Trophoblast cell (in vitro differentiated cells and primary cell): ENCODE results near the gene ARMC3.

Experiments
- DNase-seq, 2 donors: peaks; one replicate each; pipeline ENCODE4 v3.0.0-alpha.2; 2016
- H2AFZ ChIP-seq: 2 replicates; pipeline ENCODE4 v1.6.1; 2013; ENCODE audit warnings: low read length, moderate library complexity, mild to moderate bottlenecking; ENCODE audit not compliant: insufficient read depth, poor library complexity
- H2AK5ac ChIP-seq: 2 replicates; pipeline ENCODE4 v1.6.1; 2013; ENCODE audit warnings: mild to moderate bottlenecking, low read length
- H2BK120ac ChIP-seq: 2 replicates; pipeline ENCODE4 v1.6.1; 2013; ENCODE audit warnings: low read length, mild to moderate bottlenecking, moderate library complexity; ENCODE audit not compliant: insufficient read depth, poor library complexity
- H2BK12ac ChIP-seq: 2 replicates; pipeline ENCODE4 v1.6.1; 2013; ENCODE audit warnings: mild to moderate bottlenecking, low read length, moderate library complexity
- H2BK5ac ChIP-seq: 2 replicates; pipeline ENCODE4 v1.6.1; 2013; ENCODE audit warnings: low read length, low read depth, moderate library complexity, mild to moderate bottlenecking; ENCODE audit not compliant: poor library complexity
- H3K14ac ChIP-seq: 2 replicates; pipeline ENCODE4 v1.6.1; 2013; ENCODE audit warnings: mild to moderate bottlenecking, low read length
- H3K18ac ChIP-seq: 2 replicates; pipeline ENCODE4 v1.6.1; 2013; ENCODE audit warnings: mild to moderate bottlenecking, low read length
- H3K23ac ChIP-seq: 2 replicates; pipeline ENCODE4 v1.6.1; 2013; ENCODE audit warnings: low read length
- H3K27ac ChIP-seq: 2 replicates; pipeline ENCODE4 v1.5.1; 2013; ENCODE audit warnings: low read depth, mild to moderate bottlenecking, inconsistent platforms, low read length, moderate library complexity
- H3K27me3 ChIP-seq: 2 replicates; pipeline ENCODE4 v1.6.1; 2013; ENCODE audit warnings: inconsistent platforms, mild to moderate bottlenecking, low read length, moderate library complexity; ENCODE audit not compliant: insufficient read depth
- H3K36me3 ChIP-seq, 2 experiments: 1 replicate in 1 of 2; 2 replicates in 1 of 2; pipeline ENCODE4 v1.6.1; 2013; ENCODE audit warnings: low read length in 2 of 2, mild to moderate bottlenecking in 2 of 2, moderate library complexity in 1 of 2; ENCODE audit not compliant: insufficient read depth in 2 of 2, control insufficient read depth in 1 of 2
- H3K4ac ChIP-seq: 2 replicates; pipeline ENCODE4 v1.6.1; 2013; ENCODE audit warnings: low read depth, mild to moderate bottlenecking, low read length, moderate library complexity
- H3K4me1 ChIP-seq, 2 experiments: 1 replicate in 1 of 2; 2 replicates in 1 of 2; pipeline ENCODE4 v1.6.1; 2013; ENCODE audit warnings: low read length in 2 of 2, mild to moderate bottlenecking in 2 of 2, moderate library complexity in 1 of 2; ENCODE audit not compliant: insufficient read depth in 2 of 2, control insufficient read depth in 1 of 2
- H3K4me2 ChIP-seq: 2 replicates; pipeline ENCODE4 v1.6.1; 2013; ENCODE audit warnings: inconsistent platforms, mild to moderate bottlenecking, low read length, moderate library complexity
- H3K4me3 ChIP-seq: 2 replicates; pipeline ENCODE4 v1.5.1; 2013; ENCODE audit warnings: mild to moderate bottlenecking, low read depth, low read length, inconsistent platforms
- H3K79me1 ChIP-seq: one replicate; pipeline ENCODE4 v1.6.1; 2013; ENCODE audit warnings: low read length
- H3K79me2 ChIP-seq: 2 replicates; pipeline ENCODE4 v1.6.1; 2013; ENCODE audit warnings: low read length, mild to moderate bottlenecking; ENCODE audit not compliant: control insufficient read depth, insufficient read depth, poor library complexity
- H3K9ac ChIP-seq: 2 replicates; pipeline ENCODE4 v1.6.1; 2013; ENCODE audit warnings: mild to moderate bottlenecking, low read length
- H3K9me3 ChIP-seq: 2 replicates; pipeline ENCODE4 v1.6.1; 2013; ENCODE audit warnings: low read depth, mild to moderate bottlenecking, control low read depth, inconsistent platforms, low read length; ENCODE audit not compliant: insufficient read depth
- H4K12ac ChIP-seq: 2 replicates; pipeline ENCODE4 v1.6.1; 2013; ENCODE audit warnings: low read depth, mild to moderate bottlenecking, low read length, moderate library complexity
- H4K8ac ChIP-seq: 2 replicates; pipeline ENCODE4 v1.6.1; 2013; ENCODE audit warnings: low read depth, mild to moderate bottlenecking, low read length, moderate library complexity
- H4K91ac ChIP-seq: one replicate; pipeline ENCODE4 v1.6.1; 2013; ENCODE audit warnings: low read depth, mild to moderate bottlenecking, low read length, moderate library complexity
- WGBS: extraction: QIAGEN DNeasy Blood & Tissue Kit; methylation state at CpG from one replicate; pipeline ENCODE4 v1.1.7; 2013; ENCODE audit warnings: missing lambda C conversion rate; ENCODE audit not compliant: insufficient read length, insufficient coverage; ENCODE audit errors: extremely low coverage; 5-methylcytosine and 5-hydroxymethylcytosine counted together

ARMC3 gene

DNA sequence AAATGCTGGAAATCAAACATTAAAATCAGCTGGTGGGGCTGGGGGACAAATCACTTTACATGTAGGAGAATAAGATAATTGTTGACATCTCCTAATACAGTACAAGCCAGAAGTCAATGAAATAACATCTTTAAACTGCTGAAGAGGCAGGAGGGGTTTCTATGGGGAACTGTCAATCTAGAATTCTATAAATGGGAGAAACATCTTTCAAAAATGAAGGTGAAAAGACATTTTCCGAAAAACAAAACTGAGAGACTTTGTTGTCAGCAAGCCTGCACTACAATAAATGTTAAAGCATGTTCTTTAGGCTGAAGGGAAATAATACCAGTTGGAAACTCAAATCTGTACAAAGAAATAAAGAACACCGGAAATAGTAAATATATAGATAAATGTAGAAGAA is 150.3 kb downstream of the ARMC3 start:
- H3K27me3 ChIP-seq, result no peaks in the 10 kb centered on the region
- no CpG with 5 or more reads among the region's 2 CpGs for WGBS

GRCh38 chr10:23079700-23080099 is 151.8 kb downstream of the ARMC3 start:
- no peak overlapping the region for H4K91ac ChIP-seq
- H3K18ac ChIP-seq, result no peak overlapping the region
- no peak overlapping the region for H2AFZ ChIP-seq
- H2BK5ac ChIP-seq, result no peak overlapping the region
- no peak overlapping the region for H3K27ac ChIP-seq
- no CpG with 5 or more reads among the region's 4 CpGs for WGBS
- no peak overlapping the region for H2AK5ac ChIP-seq
- no peaks in the 10 kb centered on the region for H3K9me3 ChIP-seq
- H3K23ac ChIP-seq, result no peak overlapping the region
- H4K8ac ChIP-seq, result no peak overlapping the region
- H2BK120ac ChIP-seq, result no peak overlapping the region
- peaks cover 0 to 4% of the 10 kb centered on the region in 2 experiments for H3K4me1 ChIP-seq
- no peaks in the 10 kb centered on the region for H3K79me1 ChIP-seq
- no peak for DNase-seq
- no peak overlapping the region for H3K14ac ChIP-seq
- H3K4me3 ChIP-seq, result no peak overlapping the region
- no peak overlapping the region for H2BK12ac ChIP-seq
- H3K4ac ChIP-seq, result no peak overlapping the region
- H3K27me3 ChIP-seq, result no peaks in the 10 kb centered on the region
- H3K4me2 ChIP-seq, result no peak overlapping the region
- H3K9ac ChIP-seq, result no peak overlapping the region
- H4K12ac ChIP-seq, result no peak overlapping the region
- no peaks in the 10 kb centered on the region for H3K79me2 ChIP-seq
- no peaks in the 10 kb centered on the region for H3K36me3 ChIP-seq

More for the DNA sequence above, 150.3 kb downstream of the ARMC3 start:
- Histone ChIP-seq H3K4me3 (no peak overlapping the region), H3K9ac (no peak overlapping the region), H2AFZ (no peak overlapping the region), H3K4me2 (no peak overlapping the region), H4K8ac (no peak overlapping the region), H2BK5ac (no peak overlapping the region), H3K27ac (no peak overlapping the region), H3K4me1 (peaks cover 0 to 7% of the 10 kb centered on the region in 2 experiments), H4K12ac (no peak overlapping the region), H3K14ac (no peak overlapping the region), H3K36me3 (no peaks in the 10 kb centered on the region), H3K79me2 (no peaks in the 10 kb centered on the region), H3K23ac (no peak overlapping the region), H3K79me1 (no peaks in the 10 kb centered on the region), H2BK12ac (no peak overlapping the region), H4K91ac (no peak overlapping the region), H2AK5ac (no peak overlapping the region), H3K18ac (no peak overlapping the region), H3K4ac (no peak overlapping the region), H3K9me3 (no peaks in the 10 kb centered on the region), H2BK120ac (no peak overlapping the region)
- no peak for DNase-seq

- Histone ChIP-seq H4K91ac (no peak overlapping the region), H3K36me3 (no peaks in the 10 kb centered on the region), H3K18ac (no peak overlapping the region), H2BK5ac (no peak overlapping the region), H3K27ac (no peak overlapping the region), H2AFZ (no peak overlapping the region), H2AK5ac (no peak overlapping the region), H4K12ac (no peak overlapping the region), H3K4me1 (peaks cover 0 to 4% of the 10 kb centered on the region in 2 experiments), H3K4me3 (no peak overlapping the region), H3K23ac (no peak overlapping the region), H2BK12ac (no peak overlapping the region), H2BK120ac (no peak overlapping the region), H3K79me1 (no peaks in the 10 kb centered on the region), H3K27me3 (no peaks in the 10 kb centered on the region), H3K4ac (no peak overlapping the region), H3K79me2 (no peaks in the 10 kb centered on the region), H3K9ac (no peak overlapping the region), H3K14ac (no peak overlapping the region), H4K8ac (no peak overlapping the region), H3K9me3 (no peaks in the 10 kb centered on the region), H3K4me2 (no peak overlapping the region)
- no peak for DNase-seq
- no CpG with 5 or more reads among the region's 7 CpGs for WGBS
These were observed 152.4 kb downstream of the ARMC3 start for GRCh38 chr10:23080262-23080661.

DNA sequence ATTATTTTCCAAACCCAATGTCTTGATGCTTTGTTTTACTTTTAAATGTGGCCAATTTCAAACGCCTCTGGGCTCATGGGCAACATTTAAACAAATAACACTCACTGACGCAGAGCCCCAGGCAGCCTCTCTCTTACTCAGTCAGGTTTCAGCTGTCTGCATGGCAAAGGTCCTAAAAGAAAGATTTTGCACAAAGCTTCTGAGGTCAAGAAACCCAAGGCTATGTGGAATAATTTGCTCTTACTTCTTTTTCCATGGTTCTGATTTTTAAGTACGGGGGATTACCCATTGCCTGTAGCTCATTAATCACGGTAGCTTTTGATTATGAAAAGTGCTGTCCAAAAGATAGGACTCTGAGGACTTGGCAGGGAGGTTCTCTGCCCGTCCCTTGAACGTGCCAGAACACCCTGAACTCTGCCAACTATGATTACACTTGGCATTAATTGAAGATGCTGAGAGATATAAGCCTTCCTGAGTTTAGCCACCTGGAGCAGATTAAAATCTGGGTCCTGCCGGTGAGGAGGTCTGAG is 153.4 kb downstream of the ARMC3 start:
- no peak overlapping the region for H3K4me2 ChIP-seq
- H2BK12ac ChIP-seq, result no peak overlapping the region
- no peak overlapping the region for H4K8ac ChIP-seq
- H3K36me3 ChIP-seq, result no peaks in the 10 kb centered on the region
- H3K27me3 ChIP-seq, result no peaks in the 10 kb centered on the region
- no peak overlapping the region for H3K4ac ChIP-seq
- H2BK5ac ChIP-seq, result no peak overlapping the region
- WGBS, result no CpG with 5 or more reads among the region's 7 CpGs
- H2AK5ac ChIP-seq, result no peak overlapping the region
- no peak overlapping the region for H4K12ac ChIP-seq
- H3K9me3 ChIP-seq, result no peaks in the 10 kb centered on the region
- H3K9ac ChIP-seq, result no peak overlapping the region
- H3K23ac ChIP-seq, result no peak overlapping the region
- no peak overlapping the region for H3K14ac ChIP-seq
- no peaks in the 10 kb centered on the region for H3K79me2 ChIP-seq
- H3K4me3 ChIP-seq, result no peak overlapping the region
- H2AFZ ChIP-seq, result no peak overlapping the region
- no peak for DNase-seq
- no peak overlapping the region for H3K27ac ChIP-seq
- H3K18ac ChIP-seq, result no peak overlapping the region
- H4K91ac ChIP-seq, result no peak overlapping the region
- no peaks in the 10 kb centered on the region for H3K79me1 ChIP-seq
- no peak overlapping the region for H2BK120ac ChIP-seq
- H3K4me1 ChIP-seq, result peaks cover 0 to 4% of the 10 kb centered on the region in 2 experiments
